ENCODE data around the gene TASP1.

DNA sequence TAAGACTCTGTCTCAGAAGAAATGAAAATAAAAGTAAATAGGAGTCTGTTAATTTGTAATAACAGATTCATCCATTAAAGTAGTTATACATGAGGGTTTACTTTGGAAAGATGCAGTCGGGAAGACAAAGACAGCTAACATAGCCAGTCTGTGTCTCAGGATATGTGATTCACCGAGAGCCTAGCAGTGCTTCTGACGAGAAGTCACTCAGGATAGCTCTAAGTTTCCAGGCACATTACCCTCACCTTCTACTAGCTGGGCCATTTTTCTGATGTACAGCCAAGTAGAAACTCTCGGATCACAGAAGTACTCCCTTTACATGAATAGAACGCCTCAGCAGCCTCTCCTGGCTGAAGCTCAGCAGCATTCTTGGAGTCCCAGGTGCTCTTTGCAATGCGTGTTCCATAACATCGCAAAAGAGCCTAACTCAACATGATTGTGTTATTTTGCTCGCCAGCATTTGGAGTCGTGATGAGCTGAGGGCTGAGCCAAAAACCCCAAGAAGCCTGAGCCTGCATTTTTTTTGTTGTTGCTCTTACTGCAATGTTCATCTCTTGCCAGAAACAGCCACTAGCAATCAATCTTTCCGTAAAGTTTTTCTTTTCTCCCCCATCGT lies 22.4 kb upstream of the TASP1 start:
- TF ChIP-seq EZH2 (IDR thresholded peaks at IDR 0.05; ENCODE audit: low read length, unreplicated experiment) (no peak), EZH2phosphoT487 (IDR thresholded peaks at IDR 0.05; ENCODE audit: borderline replicate concordance, low read length) (no peak)
- TF ChIP-seq, protein P1, sequence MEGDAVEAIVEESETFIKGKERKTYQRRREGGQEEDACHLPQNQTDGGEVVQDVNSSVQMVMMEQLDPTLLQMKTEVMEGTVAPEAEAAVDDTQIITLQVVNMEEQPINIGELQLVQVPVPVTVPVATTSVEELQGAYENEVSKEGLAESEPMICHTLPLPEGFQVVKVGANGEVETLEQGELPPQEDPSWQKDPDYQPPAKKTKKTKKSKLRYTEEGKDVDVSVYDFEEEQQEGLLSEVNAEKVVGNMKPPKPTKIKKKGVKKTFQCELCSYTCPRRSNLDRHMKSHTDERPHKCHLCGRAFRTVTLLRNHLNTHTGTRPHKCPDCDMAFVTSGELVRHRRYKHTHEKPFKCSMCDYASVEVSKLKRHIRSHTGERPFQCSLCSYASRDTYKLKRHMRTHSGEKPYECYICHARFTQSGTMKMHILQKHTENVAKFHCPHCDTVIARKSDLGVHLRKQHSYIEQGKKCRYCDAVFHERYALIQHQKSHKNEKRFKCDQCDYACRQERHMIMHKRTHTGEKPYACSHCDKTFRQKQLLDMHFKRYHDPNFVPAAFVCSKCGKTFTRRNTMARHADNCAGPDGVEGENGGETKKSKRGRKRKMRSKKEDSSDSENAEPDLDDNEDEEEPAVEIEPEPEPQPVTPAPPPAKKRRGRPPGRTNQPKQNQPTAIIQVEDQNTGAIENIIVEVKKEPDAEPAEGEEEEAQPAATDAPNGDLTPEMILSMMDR (conservative IDR thresholded peaks at IDR 0.05; ENCODE audit: low read depth, low read length), result no peak
